Fibroblast of the conjunctiva (primary cell): Measurements from ENCODE around the gene COL16A1.

Experiments
- DNase-seq: peaks from one replicate; pipeline ENCODE4 v3.0.0-alpha.2; 2010; ENCODE audit warnings: low read depth

Gene COL16A1

GRCh38 chr1:31703431-31704270 lies at the start of gene COL16A1:
TSS of gene COL16A1 (minus strand) at chr1:31704017. CDS start at chr1:31702193, 1,824 bp downstream.
- peak; percentile 68 for DNase-seq

- DNase-seq = no peak
These were observed 49.2 kb upstream of the COL16A1 start for GRCh38 chr1:31752952-31753475.

GRCh38 chr1:31752258-31752657 lies 48.4 kb upstream of the COL16A1 start:
- no peak for DNase-seq

- no peak for DNase-seq
These were observed 48.0 kb upstream of the COL16A1 start for GRCh38 chr1:31751822-31752241.

GRCh38 chr1:31750858-31751510 lies 47.2 kb upstream of the COL16A1 start:
- peak; percentile 28 for DNase-seq

GRCh38 chr1:31749785-31750735 lies 46.2 kb upstream of the COL16A1 start:
- no peak for DNase-seq

GRCh38 chr1:31748365-31748764 lies 44.5 kb upstream of the COL16A1 start:
- no peak for DNase-seq

GRCh38 chr1:31747304-31747703 lies 43.5 kb upstream of the COL16A1 start:
- no peak for DNase-seq

- DNase-seq = no peak
These were observed 42.9 kb upstream of the COL16A1 start for GRCh38 chr1:31746687-31747086.

GRCh38 chr1:31745946-31746670 lies 42.3 kb upstream of the COL16A1 start:
- DNase-seq = no peak

GRCh38 chr1:31745096-31745945 lies 41.5 kb upstream of the COL16A1 start:
- DNase-seq = peak; percentile 43

- no peak for DNase-seq
These were observed 40.5 kb upstream of the COL16A1 start for GRCh38 chr1:31744165-31744888.

GRCh38 chr1:31742462-31743212 lies 38.8 kb upstream of the COL16A1 start:
- DNase-seq = no peak

GRCh38 chr1:31739346-31739745 lies 35.5 kb upstream of the COL16A1 start:
- no peak for DNase-seq

- DNase-seq = no peak
These were observed 32.9 kb upstream of the COL16A1 start for GRCh38 chr1:31736675-31737074.

GRCh38 chr1:31735571-31735970 lies 31.8 kb upstream of the COL16A1 start:
- DNase-seq = no peak

GRCh38 chr1:31734582-31735107 lies 30.8 kb upstream of the COL16A1 start:
- DNase-seq = no peak

- DNase-seq = no peak
These were observed 29.8 kb upstream of the COL16A1 start for GRCh38 chr1:31733389-31734219.
